Suppressor macrophage (primary cell): ENCODE data around the gene FHDC1.

Source experiments
- DNase-seq, 4 experiments: peaks; one replicate each; pipeline ENCODE4 v3.0.0-alpha.2; 2020 to 2022

The FHDC1 gene

GRCh38 chr4:152936446-152937335 is 568 bp downstream of the FHDC1 start:
- DNase-seq: peak; percentile 14 to 49 (median 32)

- DNase-seq: peak; percentile 10 to 67 (median 34)
These were observed 1.5 kb downstream of the FHDC1 start for GRCh38 chr4:152937336-152938236.

GRCh38 chr4:152938237-152938947 is 2.3 kb downstream of the FHDC1 start:
- no peak for DNase-seq

GRCh38 chr4:152939621-152940020 is 3.5 kb downstream of the FHDC1 start:
- DNase-seq: no peak

- no peak for DNase-seq
These were observed 4.3 kb downstream of the FHDC1 start for GRCh38 chr4:152940461-152940860.

GRCh38 chr4:152941411-152941810 is 5.3 kb downstream of the FHDC1 start:
- no peak for DNase-seq

- no peak for DNase-seq
These were observed 6.2 kb downstream of the FHDC1 start for GRCh38 chr4:152942346-152942745.

- DNase-seq: no peak
These were observed 7.5 kb downstream of the FHDC1 start for GRCh38 chr4:152943672-152944071.

- no peak for DNase-seq
These were observed 8.7 kb downstream of the FHDC1 start for GRCh38 chr4:152944666-152945320.

GRCh38 chr4:152945639-152946038 is 9.5 kb downstream of the FHDC1 start:
- no peak for DNase-seq

- no peak for DNase-seq
These were observed 10.3 kb downstream of the FHDC1 start for GRCh38 chr4:152946446-152946845.

GRCh38 chr4:152947311-152947710 is 11.2 kb downstream of the FHDC1 start:
- no peak for DNase-seq

- DNase-seq: no peak
These were observed 13.8 kb downstream of the FHDC1 start for GRCh38 chr4:152949930-152950329.

GRCh38 chr4:152950402-152951274 is 14.5 kb downstream of the FHDC1 start:
- DNase-seq: no peak

GRCh38 chr4:152951348-152951747 is 15.2 kb downstream of the FHDC1 start:
- DNase-seq: no peak

GRCh38 chr4:152953514-152953913 is 17.4 kb downstream of the FHDC1 start:
- no peak for DNase-seq

- no peak for DNase-seq
These were observed 18.6 kb downstream of the FHDC1 start for GRCh38 chr4:152954741-152955140.

- no peak for DNase-seq
These were observed 20.0 kb downstream of the FHDC1 start for GRCh38 chr4:152956147-152956546.

GRCh38 chr4:152956650-152957436 is 20.7 kb downstream of the FHDC1 start:
- DNase-seq: no peak

- DNase-seq: no peak
These were observed 21.5 kb downstream of the FHDC1 start for GRCh38 chr4:152957437-152958171.
